MM.1S (cell line): ENCODE data around the gene C19orf53.

Source experiments
- DNase-seq: peaks from one replicate; pipeline ENCODE4 v3.0.0-alpha.2; 2015
- H2AFZ ChIP-seq: fragments of 300-600 bp; sonication (generic); 2 replicates; pipeline ENCODE4 v1.6.0; 2016; ENCODE audit warnings: antibody characterized with exemption, low read length
- H3F3A ChIP-seq: fragments of 300-600 bp; sonication (generic); 2 replicates; pipeline ENCODE4 v1.6.1; 2016; ENCODE audit warnings: mild to moderate bottlenecking, antibody characterized with exemption, low read length, moderate library complexity, mixed read lengths; ENCODE audit not compliant: insufficient read depth
- H3K27ac ChIP-seq: fragments of 300-600 bp; sonication (generic); 2 replicates; pipeline ENCODE4 v1.5.1; 2016; ENCODE audit warnings: mild to moderate bottlenecking, low read length
- H3K27me3 ChIP-seq: fragments of 300-600 bp; sonication (generic); replicated peaks from 2 replicates; pipeline ENCODE4 v1.6.0; 2016; ENCODE audit warnings: low read length; ENCODE audit not compliant: insufficient read depth
- H3K36me3 ChIP-seq: fragments of 300-600 bp; sonication (generic); replicated peaks from 2 replicates; pipeline ENCODE4 v1.6.1; 2016; ENCODE audit warnings: mild to moderate bottlenecking, low read length, mixed read lengths; ENCODE audit not compliant: insufficient read depth
- H3K4me1 ChIP-seq: fragments of 300-600 bp; sonication (generic); 2 replicates; pipeline ENCODE4 v1.6.1; 2016; ENCODE audit warnings: low read length, mixed read lengths
- H3K4me2 ChIP-seq: fragments of 300-600 bp; sonication (generic); 2 replicates; pipeline ENCODE4 v1.6.0; 2016; ENCODE audit warnings: low read depth, low read length
- H3K4me3 ChIP-seq: fragments of 300-600 bp; sonication (generic); 2 replicates; pipeline ENCODE4 v1.5.1; 2016; ENCODE audit warnings: low read length, mixed read lengths
- H3K79me2 ChIP-seq: fragments of 300-600 bp; sonication (generic); 2 replicates; pipeline ENCODE4 v1.6.1; 2016; ENCODE audit warnings: mixed run types, low read length, mixed read lengths
- H3K9ac ChIP-seq: fragments of 300-600 bp; sonication (generic); 2 replicates; pipeline ENCODE4 v1.6.1; 2016; ENCODE audit warnings: low read length, mixed read lengths
- H3K9me2 ChIP-seq: fragments of 300-600 bp; sonication (generic); replicated peaks from 2 replicates; pipeline ENCODE4 v1.6.1; 2016; ENCODE audit warnings: mild to moderate bottlenecking, low read length, mixed read lengths; ENCODE audit not compliant: insufficient read depth
- H3K9me3 ChIP-seq: fragments of 300-600 bp; sonication (generic); replicated peaks from 2 replicates; pipeline ENCODE4 v1.6.1; 2016; ENCODE audit warnings: mild to moderate bottlenecking, low read length, mixed read lengths; ENCODE audit not compliant: insufficient read depth
- H4K20me1 ChIP-seq: fragments of 300-600 bp; sonication (generic); 2 replicates; pipeline ENCODE4 v1.6.1; 2016; ENCODE audit warnings: mild to moderate bottlenecking, low read length, moderate library complexity, mixed read lengths; ENCODE audit not compliant: insufficient read depth
- CTCF ChIP-seq: fragments of 300-600 bp; sonication (generic); IDR thresholded peaks from 2 replicates; pipeline ENCODE4 v1.5.1; 2016; ENCODE audit warnings: antibody characterized with exemption, low read length, mixed read lengths
- EZH2 ChIP-seq: fragments of 300-600 bp; sonication (generic); optimal IDR thresholded peaks from 2 replicates; pipeline ENCODE3; 2017; ENCODE audit warnings: low read depth, mild to moderate bottlenecking, antibody characterized with exemption, low read length, mixed read lengths
- EZH2phosphoT487 ChIP-seq: fragments of 300-600 bp; sonication (generic); IDR thresholded peaks from 2 replicates; pipeline ENCODE4 v1.6.1; 2018; ENCODE audit warnings: antibody characterized with exemption, low read length

Gene C19orf53

DNA sequence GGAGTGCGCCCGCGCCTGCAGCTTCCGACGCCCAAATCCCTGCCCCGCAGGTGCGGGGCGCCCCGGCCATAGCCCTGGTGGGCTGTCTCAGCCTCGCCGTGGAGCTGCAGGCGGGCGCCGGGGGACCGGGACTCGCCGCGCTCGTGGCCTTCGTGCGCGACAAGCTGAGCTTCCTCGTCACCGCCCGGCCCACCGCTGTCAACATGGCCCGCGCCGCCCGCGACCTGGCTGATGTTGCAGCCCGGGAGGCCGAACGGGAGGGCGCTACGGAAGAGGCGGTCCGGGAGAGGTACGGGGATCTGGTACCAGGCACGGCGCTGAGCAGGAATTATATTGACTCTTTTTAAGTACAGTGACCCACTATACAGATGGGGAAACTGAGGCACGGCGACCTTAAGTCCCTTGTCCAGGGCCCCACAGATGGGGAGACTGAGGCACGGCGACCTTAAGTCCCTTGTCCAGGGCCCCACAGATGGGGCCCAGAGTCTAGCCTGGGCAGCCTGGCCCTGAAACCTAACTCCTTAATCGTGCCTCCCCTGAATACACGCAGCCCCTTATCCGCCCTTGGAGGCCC lies 9.3 kb upstream of the C19orf53 start:
- Histone ChIP-seq H3K27ac (no peak overlapping the region), H3K4me2 (peak overlapping the region; percentile 83), H2AFZ (peak overlapping the region; percentile 83), H3K36me3 (no peaks in the 10 kb centered on the region), H4K20me1 (no peaks in the 10 kb centered on the region), H3F3A (no peaks in the 10 kb centered on the region), H3K9me3 (no peaks in the 10 kb centered on the region), H3K4me3 (peak overlapping the region; percentile 83), H3K4me1 (0 out of 2 replicates have a peak, but pooled peaks cover 6% of the 10 kb centered on the region), H3K79me2 (peaks cover 11% of the 10 kb centered on the region), H3K9ac (peak overlapping the region; percentile 55; the same call in 1 of the 2 replicates), H3K27me3 (no peaks in the 10 kb centered on the region), H3K9me2 (no peaks in the 10 kb centered on the region)
- DNase-seq, result no peak
- TF ChIP-seq EZH2 (no peak), CTCF (no peak), EZH2phosphoT487 (no peak)

DNA sequence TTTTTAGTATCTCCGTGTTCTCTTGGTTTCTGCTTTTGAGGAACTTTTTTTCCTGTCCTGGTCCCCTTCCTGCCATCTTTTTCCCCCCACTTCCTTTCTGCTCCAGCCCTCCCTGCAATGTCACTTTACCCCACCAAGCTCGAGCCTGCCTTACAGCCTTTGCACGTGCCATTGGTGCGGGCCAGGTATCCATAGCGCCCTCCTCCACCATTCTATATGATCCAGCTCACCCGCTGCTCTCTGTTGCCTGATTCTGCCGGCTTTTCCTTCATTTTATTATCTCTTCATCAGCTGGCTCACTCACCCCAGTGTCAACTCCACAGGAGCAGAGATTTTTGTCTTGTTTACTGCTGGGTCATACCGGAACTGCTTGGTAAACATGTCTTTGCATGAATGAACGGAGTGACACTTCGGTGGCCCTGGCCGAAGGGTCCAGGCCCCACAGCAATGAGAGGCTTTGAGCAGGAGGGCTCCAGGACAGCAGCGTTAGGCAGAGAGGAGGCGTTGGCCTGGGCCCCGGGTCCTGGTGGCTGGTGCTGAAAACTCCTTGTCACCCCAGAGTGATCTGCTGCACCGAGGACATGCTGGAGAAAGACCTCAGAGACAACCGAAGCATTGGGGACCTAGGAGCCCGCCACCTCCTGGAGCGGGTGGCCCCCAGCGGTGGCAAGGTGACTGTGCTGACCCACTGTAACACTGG lies 8.7 kb upstream of the C19orf53 start:
- H3K4me3 ChIP-seq, result peak overlapping the region; percentile 83
- H2AFZ ChIP-seq, result no peak overlapping the region
- H3K27me3 ChIP-seq, result no peaks in the 10 kb centered on the region

GRCh38 chr19:13766095-13766481 lies 8.2 kb upstream of the C19orf53 start:
- Histone ChIP-seq H3K4me2 (no peak overlapping the region), H3K36me3 (no peaks in the 10 kb centered on the region)
- TF ChIP-seq EZH2 (no peak), EZH2phosphoT487 (no peak), CTCF (no peak)

More for the DNA sequence above, 8.7 kb upstream of the C19orf53 start:
- no peak for DNase-seq
- Histone ChIP-seq H3K9ac (no peak overlapping the region; the same call in 1 of the 2 replicates), H3K4me2 (peak overlapping the region; percentile 83), H3K27ac (no peak overlapping the region), H3K4me1 (0 out of 2 replicates have a peak, but pooled peaks cover 6% of the 10 kb centered on the region), H4K20me1 (no peaks in the 10 kb centered on the region), H3K36me3 (no peaks in the 10 kb centered on the region), H3F3A (no peaks in the 10 kb centered on the region), H3K9me3 (no peaks in the 10 kb centered on the region), H3K79me2 (peaks cover 11% of the 10 kb centered on the region), H3K9me2 (no peaks in the 10 kb centered on the region)
- TF ChIP-seq EZH2phosphoT487, result no peak

DNA sequence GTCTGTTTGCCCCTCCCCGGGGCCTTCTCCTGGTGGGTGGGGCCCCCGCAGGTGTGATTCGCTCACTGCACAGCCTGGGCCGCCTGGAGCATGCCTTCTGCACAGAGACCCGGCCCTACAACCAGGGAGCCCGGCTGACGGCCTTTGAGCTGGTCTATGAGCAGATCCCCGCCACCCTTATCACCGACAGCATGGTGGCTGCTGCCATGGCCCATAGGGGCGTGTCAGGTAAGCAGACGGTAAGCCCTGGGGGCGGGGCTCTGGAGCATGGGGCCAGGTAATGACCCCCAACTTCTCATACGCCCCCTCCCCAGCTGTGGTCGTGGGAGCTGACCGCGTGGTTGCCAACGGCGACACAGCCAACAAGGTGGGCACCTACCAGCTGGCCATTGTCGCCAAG lies 5.7 kb upstream of the C19orf53 start:
- no peak for DNase-seq
- Histone ChIP-seq H3K4me3 (no peak overlapping the region), H3K9me3 (no peaks in the 10 kb centered on the region), H3K4me2 (no peak overlapping the region), H3K27ac (no peak overlapping the region), H2AFZ (no peak overlapping the region), H3K79me2 (peaks cover 11% of the 10 kb centered on the region), H4K20me1 (no peaks in the 10 kb centered on the region), H3K9ac (no peak overlapping the region), H3K4me1 (0 out of 2 replicates have a peak, but pooled peaks cover 6% of the 10 kb centered on the region), H3K36me3 (no peaks in the 10 kb centered on the region), H3F3A (no peaks in the 10 kb centered on the region), H3K9me2 (no peaks in the 10 kb centered on the region), H3K27me3 (no peaks in the 10 kb centered on the region)
- TF ChIP-seq CTCF (no peak), EZH2phosphoT487 (no peak), EZH2 (no peak)

More at GRCh38 chr19:13766095-13766481, 8.2 kb upstream of the C19orf53 start:
- Histone ChIP-seq H3K79me2 (peaks cover 11% of the 10 kb centered on the region), H3K9ac (no peak overlapping the region), H3K9me3 (no peaks in the 10 kb centered on the region), H2AFZ (no peak overlapping the region), H3K27ac (no peak overlapping the region), H3K9me2 (no peaks in the 10 kb centered on the region), H3K4me3 (no peak overlapping the region), H4K20me1 (no peaks in the 10 kb centered on the region), H3F3A (no peaks in the 10 kb centered on the region), H3K4me1 (0 out of 2 replicates have a peak, but pooled peaks cover 6% of the 10 kb centered on the region), H3K27me3 (no peaks in the 10 kb centered on the region)
- DNase-seq, result no peak
